ENCODE results near the gene SERPINA4. TPM values are rescaled to one million over a fixed set of nuclear protein-coding genes. Genes with fewer than 3 reads are reported as not detected.
A peak's percentile ranks its signal among the peaks of the same experiment; 100 is the strongest.

Gene SERPINA4
- total RNA-seq, 1 experiment from 2014 or later: not detected

- Mint-ChIP-seq H3K27ac (no peak overlapping the region), H3K27me3 (ENCODE audit: low read depth) (peaks cover 8% of the 10 kb centered on the region), H3K4me3 (no peak overlapping the region), H3K4me1 (0 out of 4 replicates have a peak, but pooled peaks cover 0 to 5% of the 10 kb centered on the region in 2 experiments), H3K36me3 (ENCODE audit: insufficient read depth in 1 of 3, low read depth in 3 of 3) (peaks cover 0 to 15% (median 2%) of the 10 kb centered on the region in 3 experiments; a peak in 3 of 7 replicates), H3K9me3 (peaks cover 12 to 14% of the 10 kb centered on the region in 2 experiments)
- no peak overlapping the region for H4K5ac ChIP-seq (ENCODE audit: insufficient read length, low read depth, low read length)
- H2BK15ac ChIP-seq (ENCODE audit: low read depth, low read length): no peak overlapping the region
- H3K4ac ChIP-seq (ENCODE audit: low read depth, low read length): no peak overlapping the region
- H3K79me1 ChIP-seq (ENCODE audit: insufficient read depth, low read depth, low read length, poor library complexity, severe bottlenecking): no peaks in the 10 kb centered on the region
- no peaks in the 10 kb centered on the region for H4K20me1 ChIP-seq (ENCODE audit: control insufficient read depth, insufficient read depth, insufficient read length)
- H3K4me2 ChIP-seq (ENCODE audit: insufficient read depth, insufficient read length, low read length): no peak overlapping the region
- no peaks in the 10 kb centered on the region for H3K4me1 ChIP-seq (ENCODE audit: insufficient read depth, low read length)
- no peak overlapping the region for H2BK5ac ChIP-seq (ENCODE audit: insufficient read length, low read length)
- TF ChIP-seq CTCF (conservative IDR thresholded peaks at IDR 0.05): no peak
- no peak overlapping the region for H3K18ac ChIP-seq (ENCODE audit: insufficient read length, low read depth, low read length)
- H4K8ac ChIP-seq (replicated peaks; ENCODE audit: insufficient read length, low read depth, low read length): no peak overlapping the region
- no peak overlapping the region for H3K23ac ChIP-seq (ENCODE audit: insufficient read length, low read depth, low read length)
- no peaks in the 10 kb centered on the region for H3K23me2 ChIP-seq (ENCODE audit: insufficient read length, low read depth, low read length, poor library complexity, severe bottlenecking)
- no peak overlapping the region for H2AFZ ChIP-seq (ENCODE audit: low read length)
- H3K14ac ChIP-seq (ENCODE audit: insufficient read depth, low read length): peak overlapping the region; percentile 25; the same call in 1 of the 2 replicates
- H3K56ac ChIP-seq (ENCODE audit: insufficient read length, low read depth, low read length): no peak overlapping the region
- no peaks in the 10 kb centered on the region for H3K79me2 ChIP-seq (ENCODE audit: insufficient read depth, low read length)
- no peak overlapping the region for H4K91ac ChIP-seq (ENCODE audit: insufficient read length, low read depth, low read length)
- no peaks in the 10 kb centered on the region for H3K9me3 ChIP-seq (ENCODE audit: control insufficient read depth, low read depth, low read length)
- no CpG with 5 or more reads among the region's 8 CpGs for WGBS (ENCODE audit: extremely low coverage, insufficient read length, low lambda C conversion rate)
- H2BK120ac ChIP-seq (ENCODE audit: low read depth, low read length, poor library complexity, severe bottlenecking): no peak overlapping the region
- no peak overlapping the region for H3K27ac ChIP-seq (ENCODE audit: insufficient read length, low read depth, low read length)
- no peak overlapping the region for H3K9ac ChIP-seq (ENCODE audit: extremely low read depth, insufficient read length, low read length)
- no peak for DNase-seq
- no peaks in the 10 kb centered on the region for H3K27me3 ChIP-seq (ENCODE audit: insufficient read depth, low read length)
- H2BK20ac ChIP-seq (ENCODE audit: low read depth, low read length, poor library complexity, severe bottlenecking): no peak overlapping the region
- H2AK5ac ChIP-seq (ENCODE audit: insufficient read length, low read length): no peak overlapping the region
- no peak overlapping the region for H2BK12ac ChIP-seq (ENCODE audit: insufficient read length, low read depth, low read length)
- H3T11ph ChIP-seq (ENCODE audit: low read length): no peak overlapping the region
These were observed 38.0 kb upstream of the SERPINA4 start for GRCh38 chr14:94523265-94523664.

All from H9 (cell line).